CD4-positive, alpha-beta T cell (primary cell): Measurements from ENCODE around the gene FJX1. TPM values are rescaled to one million over a fixed set of nuclear protein-coding genes. Genes with fewer than 3 reads are reported as not detected.
A peak's percentile ranks its signal among the peaks of the same experiment; 100 is the strongest.

Experiments used
- ATAC-seq: fragments of 200-7000 bp; cut with Tn5 transposase; one replicate; pipeline ENCODE4 v1.10.0; 2022; ENCODE audit warnings: mild to moderate bottlenecking; ENCODE audit not compliant: poor library complexity
- CTCF ChIA-PET: fragments of 350-600 bp; sonication (Branson Sonifier 250); formaldehyde crosslinking; loops from one replicate; lab custom pipeline; 2021; ENCODE audit warnings: antibody characterized with exemption, inconsistent platforms; lab: Charles Lee
- POLR2A ChIA-PET: fragments of 350-600 bp; sonication (Branson Sonifier 250); formaldehyde crosslinking; loops from one replicate; lab custom pipeline; 2021; ENCODE audit warnings: antibody characterized with exemption, inconsistent platforms; lab: Charles Lee
- DNase-seq, 14 experiments: peaks; one replicate each; pipeline ENCODE4 v3.0.0-alpha.2; 2013 to 2020; ENCODE audit warnings: mixed read lengths in 2 of 14
- H3K27ac ChIP-seq, 2 donors: one replicate each; pipeline versions ENCODE4 v1.5.1 to v1.7.0; 2013; ENCODE audit warnings: low read length in 2 of 2, low read depth in 1 of 2, mild to moderate bottlenecking in 1 of 2
- H3K27me3 ChIP-seq, 2 experiments: 1 replicate in 1 of 2; 2 replicates in 1 of 2; pipeline versions ENCODE4 v1.6.1 to v1.7.0; 2013; ENCODE audit warnings: low read length in 2 of 2, control low read depth in 1 of 2, mild to moderate bottlenecking in 1 of 2, moderate library complexity in 1 of 2; ENCODE audit not compliant: insufficient read depth in 2 of 2, control insufficient read depth in 1 of 2
- H3K36me3 ChIP-seq: one replicate; pipeline ENCODE4 v1.6.1; 2013; ENCODE audit warnings: low read length, control low read depth; ENCODE audit not compliant: insufficient read depth
- H3K4me1 ChIP-seq: one replicate; pipeline ENCODE4 v1.6.1; 2013; ENCODE audit warnings: low read length, control low read depth; ENCODE audit not compliant: insufficient read depth
- H3K4me3 ChIP-seq: one replicate; pipeline ENCODE4 v1.5.1; 2013; ENCODE audit warnings: mild to moderate bottlenecking, low read length, moderate library complexity
- H3K9me3 ChIP-seq, 2 experiments: 1 replicate in 1 of 2; 2 replicates in 1 of 2; pipeline versions ENCODE4 v1.6.1 to v1.7.0; 2013; ENCODE audit warnings: low read length in 2 of 2, mild to moderate bottlenecking in 2 of 2, control low read depth in 1 of 2, moderate library complexity in 1 of 2; ENCODE audit not compliant: control insufficient read depth in 1 of 2, insufficient read depth in 1 of 2
- H3K27ac Mint-ChIP-seq: one replicate; pipeline ENCODE4 v1.8.0; 2020; ENCODE audit warnings: mixed read lengths
- H3K27me3 Mint-ChIP-seq: one replicate; pipeline ENCODE4 v1.8.0; 2021; ENCODE audit warnings: mixed read lengths
- H3K36me3 Mint-ChIP-seq: one replicate; pipeline ENCODE4 v1.8.0; 2021; ENCODE audit warnings: low read depth, mixed read lengths
- H3K4me1 Mint-ChIP-seq: one replicate; pipeline ENCODE4 v1.8.0; 2021; ENCODE audit warnings: low read depth, mixed read lengths
- H3K4me3 Mint-ChIP-seq: one replicate; pipeline ENCODE4 v1.8.0; 2020; ENCODE audit warnings: mild to moderate bottlenecking, mixed read lengths
- H3K9me3 Mint-ChIP-seq: one replicate; pipeline ENCODE4 v1.8.0; 2020; ENCODE audit warnings: mixed read lengths
- CTCF ChIP-seq: fragments of 200-600 bp; IDR thresholded peaks from one replicate; pipeline ENCODE4 v1.8.0; 2022; ENCODE audit warnings: antibody characterized with exemption, mild to moderate bottlenecking
- intact Hi-C, 2 experiments: fragments of 100-400 bp; cut with DNase I in 1 of 2; cut with micrococcal nuclease in 1 of 2; formaldehyde crosslinking; loops; one replicate each; pipeline versions ENCODE4 v1.15.1 to v1.9.0; 2023 to 2025; cut with DNase I, micrococcal nuclease
- total RNA-seq, 174 experiments: library from RNA in 2 of 174; stranded (reverse) in 2 of 174; gene quantifications; one replicate each; pipeline ENCODE4 v1.2.3 and lab custom pipeline; 2021 to 2026

The FJX1 gene
- total RNA-seq, 2 experiments from 2014 or later = not detected

DNA sequence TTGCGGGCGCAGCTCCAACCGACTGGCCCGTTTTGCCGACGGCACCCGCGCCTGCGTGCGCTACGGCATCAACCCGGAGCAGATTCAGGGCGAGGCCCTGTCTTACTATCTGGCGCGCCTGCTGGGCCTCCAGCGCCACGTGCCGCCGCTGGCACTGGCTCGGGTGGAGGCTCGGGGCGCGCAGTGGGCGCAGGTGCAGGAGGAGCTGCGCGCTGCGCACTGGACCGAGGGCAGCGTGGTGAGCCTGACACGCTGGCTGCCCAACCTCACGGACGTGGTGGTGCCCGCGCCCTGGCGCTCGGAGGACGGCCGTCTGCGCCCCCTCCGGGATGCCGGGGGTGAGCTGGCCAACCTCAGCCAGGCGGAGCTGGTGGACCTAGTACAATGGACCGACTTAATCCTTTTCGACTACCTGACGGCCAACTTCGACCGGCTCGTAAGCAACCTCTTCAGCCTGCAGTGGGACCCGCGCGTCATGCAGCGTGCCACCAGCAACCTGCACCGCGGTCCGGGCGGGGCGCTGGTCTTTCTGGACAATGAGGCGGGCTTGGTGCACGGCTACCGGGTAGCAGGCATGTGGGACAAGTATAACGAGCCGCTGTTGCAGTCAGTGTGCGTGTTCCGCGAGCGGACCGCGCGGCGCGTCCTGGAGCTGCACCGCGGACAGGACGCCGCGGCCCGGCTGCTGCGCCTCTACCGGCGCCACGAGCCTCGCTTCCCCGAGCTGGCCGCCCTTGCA is 1.0 kb downstream of the FJX1 start:
- peak; percentile 29 for ATAC-seq
- H3K27me3 ChIP-seq = peaks cover 32 to 72% of the 10 kb centered on the region in 2 experiments
- no peak overlapping the region for H3K27ac Mint-ChIP-seq

GRCh38 chr11:35619855-35620640 is 1.8 kb downstream of the FJX1 start:
- CTCF ChIA-PET = no interaction called here
- ATAC-seq (no peak), DNase-seq (no peak)
- Histone ChIP-seq H3K27ac (no peak overlapping the region), H3K9me3 (peaks cover 0 to 5% of the 10 kb centered on the region in 2 experiments), H3K27me3 (peaks cover 32 to 68% of the 10 kb centered on the region in 2 experiments), H3K4me1 (peaks cover 19% of the 10 kb centered on the region), H3K4me3 (no peak overlapping the region), H3K36me3 (no peaks in the 10 kb centered on the region)
- H3K36me3 Mint-ChIP-seq = no peaks in the 10 kb centered on the region
- H3K27ac Mint-ChIP-seq = no peak overlapping the region
- H3K27me3 Mint-ChIP-seq = peaks cover 76% of the 10 kb centered on the region
- POLR2A ChIA-PET = no interaction called here
- peaks cover 22% of the 10 kb centered on the region for H3K4me1 Mint-ChIP-seq
- intact Hi-C loops = loop anchor here (5.0 to 10.0 kb wide), 4 partner anchors 515 to 1122 kb away; no protein-coding TSS in a partner anchor
- peak overlapping the region; percentile 74 for H3K4me3 Mint-ChIP-seq
- H3K9me3 Mint-ChIP-seq = no peaks in the 10 kb centered on the region
- no peak for TF ChIP-seq CTCF

More for the DNA sequence above, 1.0 kb downstream of the FJX1 start:
- POLR2A ChIA-PET = no interaction called here
- Histone ChIP-seq H3K4me1 (peaks cover 19% of the 10 kb centered on the region), H3K4me3 (no peak overlapping the region), H3K36me3 (no peaks in the 10 kb centered on the region), H3K27ac (no peak overlapping the region), H3K9me3 (peaks cover 0 to 5% of the 10 kb centered on the region in 2 experiments)
- peak in 2 of 14 experiments; percentile 9 to 20 for DNase-seq
- Mint-ChIP-seq H3K27me3 (peaks cover 76% of the 10 kb centered on the region), H3K4me1 (peaks cover 22% of the 10 kb centered on the region), H3K9me3 (no peaks in the 10 kb centered on the region), H3K36me3 (no peaks in the 10 kb centered on the region), H3K4me3 (peak overlapping the region; percentile 59)
- CTCF ChIA-PET = no interaction called here
- no peak for TF ChIP-seq CTCF
- intact Hi-C loops = loop anchor here (5.0 to 10.0 kb wide), 4 partner anchors 516 to 1123 kb away; no protein-coding TSS in a partner anchor

DNA sequence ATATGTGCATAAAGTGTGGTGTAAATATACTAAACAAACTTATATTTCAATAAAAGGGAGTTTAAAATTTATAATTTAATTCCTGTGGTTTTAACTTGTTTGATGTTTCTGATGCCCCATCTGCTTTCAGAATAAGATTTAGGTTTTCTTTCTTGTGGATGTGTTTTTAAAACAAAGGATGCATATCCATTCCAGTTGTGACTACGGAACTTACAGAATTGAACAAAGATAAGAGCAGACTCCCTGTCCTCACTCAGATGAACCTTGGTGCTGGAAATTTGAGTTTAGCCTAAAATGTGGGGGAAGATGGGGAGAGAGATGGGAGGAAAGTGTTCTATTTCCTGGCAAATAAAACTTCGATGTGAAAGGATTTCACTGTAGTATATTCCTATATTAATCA is 2.5 kb downstream of the FJX1 start:
- H3K9me3 Mint-ChIP-seq = no peaks in the 10 kb centered on the region
- H3K36me3 Mint-ChIP-seq = no peaks in the 10 kb centered on the region
- peaks cover 76% of the 10 kb centered on the region for H3K27me3 Mint-ChIP-seq
- peak overlapping the region; percentile 31 for H3K4me3 Mint-ChIP-seq
- no peak overlapping the region for H3K27ac ChIP-seq
- H3K36me3 ChIP-seq = no peaks in the 10 kb centered on the region
- TF ChIP-seq CTCF = no peak
- DNase-seq (no peak), ATAC-seq (no peak)
- peaks cover 32 to 61% of the 10 kb centered on the region in 2 experiments for H3K27me3 ChIP-seq
- ChIA-PET POLR2A (no interaction called here), CTCF (no interaction called here)
- intact Hi-C loops = no loop called here
- no peak overlapping the region for H3K4me3 ChIP-seq
- H3K9me3 ChIP-seq = peaks cover 0 to 5% of the 10 kb centered on the region in 2 experiments
- H3K27ac Mint-ChIP-seq = no peak overlapping the region
- H3K4me1 ChIP-seq = peaks cover 19% of the 10 kb centered on the region
- peaks cover 22% of the 10 kb centered on the region for H3K4me1 Mint-ChIP-seq
